Measurements from ENCODE around the gene PTPRH. TPM values are rescaled to one million over a fixed set of nuclear protein-coding genes. Genes with fewer than 3 reads are reported as not detected.
"Not testable (repeated sequence)": the region's sequence is repeated elsewhere in the genome, so short reads cannot be mapped to it uniquely, and the experiment has no call there.

The PTPRH gene
- total RNA-seq, 4 donors from 2014 or later: 26.4 to 261 (median 246) TPM

DNA sequence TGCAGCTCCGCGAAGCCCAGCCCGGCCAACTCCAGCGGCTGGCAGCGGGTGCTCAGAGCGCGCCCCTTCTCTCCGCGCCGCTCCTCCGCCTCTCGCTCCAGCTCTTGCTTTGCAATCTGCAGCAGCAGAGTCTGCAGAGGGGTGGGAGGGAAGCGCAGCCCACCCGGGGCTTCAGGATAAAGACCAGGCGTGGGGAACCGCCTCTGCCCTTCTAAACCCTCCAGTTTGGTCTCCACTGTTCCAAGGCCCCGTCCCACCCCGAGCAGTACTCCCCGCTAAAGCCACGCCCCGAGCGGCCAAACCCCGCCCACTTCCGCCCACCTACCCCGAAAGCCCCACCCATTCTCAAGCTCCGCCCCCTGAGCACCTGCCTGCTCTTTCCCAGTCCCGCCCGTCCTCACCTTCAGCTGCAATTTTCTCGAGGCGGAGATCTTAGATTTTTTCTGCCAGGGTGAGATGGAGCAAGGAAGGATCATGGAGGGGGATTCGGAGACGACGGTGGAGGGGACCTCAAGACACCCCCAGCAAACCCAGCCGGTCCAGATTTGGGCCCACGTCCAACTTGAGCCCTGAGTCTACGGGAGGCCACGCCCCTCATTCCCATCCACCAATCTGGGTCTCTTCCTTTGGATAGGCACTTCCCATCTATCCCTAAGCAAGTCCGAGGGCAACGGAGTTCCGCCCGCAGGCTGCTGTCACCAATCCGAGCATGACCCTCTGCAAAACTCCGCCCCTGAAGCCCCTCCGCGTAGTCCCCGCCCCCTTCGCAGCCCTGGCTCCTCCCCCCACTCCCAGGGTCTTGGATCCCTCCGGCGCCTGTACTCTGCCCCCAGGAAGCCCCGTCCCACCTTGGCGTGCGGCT is 52.9 kb downstream of the PTPRH start:
- TF ChIP-seq POLR2A (IDR thresholded peaks at IDR 0.05): no peak
- TF ChIP-seq, protein P1, sequence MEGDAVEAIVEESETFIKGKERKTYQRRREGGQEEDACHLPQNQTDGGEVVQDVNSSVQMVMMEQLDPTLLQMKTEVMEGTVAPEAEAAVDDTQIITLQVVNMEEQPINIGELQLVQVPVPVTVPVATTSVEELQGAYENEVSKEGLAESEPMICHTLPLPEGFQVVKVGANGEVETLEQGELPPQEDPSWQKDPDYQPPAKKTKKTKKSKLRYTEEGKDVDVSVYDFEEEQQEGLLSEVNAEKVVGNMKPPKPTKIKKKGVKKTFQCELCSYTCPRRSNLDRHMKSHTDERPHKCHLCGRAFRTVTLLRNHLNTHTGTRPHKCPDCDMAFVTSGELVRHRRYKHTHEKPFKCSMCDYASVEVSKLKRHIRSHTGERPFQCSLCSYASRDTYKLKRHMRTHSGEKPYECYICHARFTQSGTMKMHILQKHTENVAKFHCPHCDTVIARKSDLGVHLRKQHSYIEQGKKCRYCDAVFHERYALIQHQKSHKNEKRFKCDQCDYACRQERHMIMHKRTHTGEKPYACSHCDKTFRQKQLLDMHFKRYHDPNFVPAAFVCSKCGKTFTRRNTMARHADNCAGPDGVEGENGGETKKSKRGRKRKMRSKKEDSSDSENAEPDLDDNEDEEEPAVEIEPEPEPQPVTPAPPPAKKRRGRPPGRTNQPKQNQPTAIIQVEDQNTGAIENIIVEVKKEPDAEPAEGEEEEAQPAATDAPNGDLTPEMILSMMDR (IDR thresholded peaks at IDR 0.05): no peak
- peak overlapping the region in 2 of 4 donors; percentile 8 to 24 for H3K4me3 ChIP-seq
- no peaks in the 10 kb centered on the region for H3K36me3 ChIP-seq
- H3K4me1 ChIP-seq: peaks cover 0 to 12% (median 3%) of the 10 kb centered on the region in 4 donors
- H3K9me3 ChIP-seq: peaks cover 0 to 6% (median 0%) of the 10 kb centered on the region in 4 donors
- peaks cover 0 to 21% of the 10 kb centered on the region in 2 donors for H3K27me3 ChIP-seq
- no peak overlapping the region for H3K27ac ChIP-seq
- DNase-seq: peak in 2 of 3 donors; percentile 68 to 82

DNA sequence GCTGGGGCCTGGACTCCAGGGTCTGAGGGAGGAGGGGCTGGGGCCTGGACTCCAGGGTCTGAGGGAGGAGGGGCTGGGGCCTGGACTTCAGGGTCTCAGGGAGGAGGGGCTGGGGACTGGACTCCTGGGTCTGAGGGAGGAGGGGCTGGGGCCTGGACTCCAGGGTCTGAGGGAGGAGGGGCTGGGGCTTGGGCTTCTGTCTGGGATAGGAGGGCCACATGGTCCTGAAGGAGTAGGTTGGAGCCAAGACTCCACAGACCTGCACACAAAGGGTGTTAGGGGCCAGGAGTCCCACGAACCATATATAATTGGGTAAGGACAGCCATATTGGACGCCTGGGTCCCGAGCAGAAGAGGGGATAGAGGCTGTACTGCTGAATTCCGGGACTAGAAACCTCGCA is 53.5 kb downstream of the PTPRH start:
- Histone ChIP-seq H3K4me1 (peaks cover 0 to 12% (median 3%) of the 10 kb centered on the region in 4 donors), H3K4me3 (peak overlapping the region in 1 of 4 donors; percentile 8), H3K27me3 (peaks cover 0 to 14% of the 10 kb centered on the region in 2 donors)
- H3K9me3 ChIP-seq, DNase-seq, H3K36me3 ChIP-seq, H3K27ac ChIP-seq: not testable (repeated sequence)

DNA sequence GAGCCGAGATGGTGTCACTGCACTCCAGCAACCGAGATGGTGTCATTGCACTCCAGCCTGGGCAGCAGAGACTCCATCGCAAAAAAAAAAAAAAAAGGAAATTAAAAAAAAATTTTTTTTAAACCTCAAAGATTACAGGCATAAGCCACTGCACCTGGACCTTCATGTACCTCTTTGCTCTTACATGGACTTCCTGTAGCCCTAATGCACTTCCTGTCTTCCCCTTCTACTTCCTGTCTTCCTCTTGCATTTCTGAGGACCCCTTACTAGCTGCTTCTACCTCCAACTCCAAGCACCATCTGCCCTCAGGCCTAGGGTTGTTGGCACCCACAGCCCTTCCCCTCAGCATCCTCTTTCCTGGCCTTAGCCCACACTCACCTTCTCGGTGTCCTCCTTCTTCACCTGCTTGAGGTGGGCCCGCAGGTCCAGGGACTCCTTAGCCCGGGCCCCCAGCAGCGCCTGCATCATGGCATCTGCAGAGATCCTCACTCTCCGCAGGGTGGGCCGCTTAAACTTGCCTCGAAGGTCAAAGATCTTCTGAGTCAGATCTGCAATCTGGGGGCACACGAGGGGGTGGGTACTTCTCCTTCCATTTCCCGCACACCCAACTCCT is 55.5 kb downstream of the PTPRH start:
- Histone ChIP-seq H3K36me3 (no peaks in the 10 kb centered on the region), H3K4me1 (peaks cover 0 to 12% (median 3%) of the 10 kb centered on the region in 4 donors), H3K4me3 (no peak overlapping the region), H3K9me3 (no peaks in the 10 kb centered on the region), H3K27me3 (peaks cover 0 to 14% of the 10 kb centered on the region in 2 donors), H3K27ac (no peak overlapping the region)
- TF ChIP-seq, protein P1 (IDR thresholded peaks at IDR 0.05): no peak
- DNase-seq: no peak

DNA sequence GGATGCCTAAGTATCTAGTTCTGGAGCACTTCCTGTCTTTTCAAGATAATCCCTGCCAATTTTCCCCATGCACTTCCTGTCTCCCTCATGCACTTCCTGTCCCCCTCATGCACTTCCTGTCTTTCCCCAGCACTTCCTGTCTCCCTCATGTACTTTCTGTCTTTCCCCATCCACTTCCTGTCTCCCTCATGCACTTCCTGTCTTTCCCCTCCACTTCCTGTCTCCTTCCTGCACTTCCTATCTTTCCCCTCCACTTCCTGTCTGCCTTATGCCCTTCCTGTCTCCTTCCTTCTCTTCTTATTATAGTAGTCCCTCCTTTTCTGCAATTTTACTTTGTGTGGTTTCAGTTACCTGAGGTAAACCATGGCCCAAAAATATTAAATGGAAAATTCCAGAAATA is 57.3 kb downstream of the PTPRH start:
- DNase-seq: no peak
- peaks cover 0 to 12% (median 3%) of the 10 kb centered on the region in 4 donors for H3K4me1 ChIP-seq
- no peaks in the 10 kb centered on the region for H3K36me3 ChIP-seq
- H3K4me3 ChIP-seq: no peak overlapping the region
- H3K27ac ChIP-seq: no peak overlapping the region
- H3K27me3 ChIP-seq: peaks cover 0 to 8% of the 10 kb centered on the region in 2 donors
- TF ChIP-seq, protein P1 (IDR thresholded peaks at IDR 0.05): no peak
- no peak for TF ChIP-seq POLR2A (IDR thresholded peaks at IDR 0.05)
- no peaks in the 10 kb centered on the region for H3K9me3 ChIP-seq

DNA sequence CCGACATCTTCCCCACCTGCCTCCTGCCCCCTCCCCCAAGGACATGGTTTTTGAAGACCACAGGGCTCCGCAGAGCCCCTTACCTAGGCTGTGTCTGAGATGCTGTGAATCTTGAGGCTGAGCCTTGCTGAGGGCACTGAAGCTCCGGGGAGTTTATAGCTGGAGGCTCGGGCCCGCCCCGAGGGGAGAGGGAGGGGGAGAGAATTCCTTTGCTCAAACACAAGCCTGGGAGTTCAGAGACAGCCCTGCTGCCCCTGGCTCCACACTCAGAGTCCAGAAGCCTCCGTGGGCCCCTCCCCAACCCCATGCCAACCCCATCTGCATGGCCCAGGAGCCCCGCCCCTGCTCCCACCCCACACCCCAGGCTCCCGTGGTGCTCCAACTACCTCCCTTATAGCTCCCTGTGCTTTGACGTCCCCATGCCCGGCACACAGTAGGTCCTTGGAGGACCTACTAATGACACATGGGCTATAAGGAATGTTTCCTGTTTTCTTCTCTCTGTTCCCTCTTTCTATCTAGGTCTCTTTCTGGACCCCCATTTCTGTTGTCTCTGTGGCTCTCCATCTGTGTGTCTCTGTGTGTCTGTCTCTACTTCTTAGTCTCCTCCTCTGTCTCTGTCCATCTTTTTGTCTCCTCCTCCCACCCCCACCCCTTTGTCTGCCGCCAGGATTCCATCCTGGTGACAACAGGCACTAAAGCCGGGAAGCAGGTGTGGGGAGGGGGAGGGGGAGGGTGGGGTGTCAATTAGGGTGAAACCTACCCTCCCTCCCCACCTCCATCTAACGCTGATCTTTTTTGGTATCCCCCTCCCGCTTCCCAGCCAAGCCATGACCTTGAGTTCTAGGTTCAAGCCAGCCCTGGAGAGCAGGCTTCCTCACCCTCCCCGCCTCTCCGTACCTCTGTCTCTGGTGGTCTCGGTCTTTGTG is 60.0 kb downstream of the PTPRH start, which contains the start of gene TNNT1:
TNNT1 (minus strand) TSS at position 129 of the 926 bp plus-strand sequence. CDS start 2,049 bp downstream, outside the sequence.
- Histone ChIP-seq H3K9me3 (no peaks in the 10 kb centered on the region), H3K27me3 (peaks cover 0 to 15% of the 10 kb centered on the region in 2 donors), H3K27ac (no peak within 1 kb of the TSS), H3K4me3 (no peak within 1 kb of the TSS), H3K4me1 (peaks cover 0 to 11% (median 2%) of the 10 kb centered on the region in 4 donors), H3K36me3 (no peaks in the 10 kb centered on the region)
- TF ChIP-seq, protein P1 (IDR thresholded peaks at IDR 0.05): no peak
- no peak for TF ChIP-seq POLR2A (IDR thresholded peaks at IDR 0.05)
- no peak for DNase-seq
